HL-60 (cell line): ENCODE results near the gene EPB41L2.

Source experiments
- DNase-seq, 2 experiments: peaks; one replicate each; pipeline ENCODE4 v3.0.0-alpha.2; 2010 to 2020; ENCODE audit warnings: low read depth in 1 of 2, low spot score in 1 of 2
- H3K27ac ChIP-seq: fragments of 250-450 bp; sonication (Bioruptor Pico); replicated peaks from 2 replicates; pipeline ENCODE4 v1.5.1; 2020; ENCODE audit warnings: mild to moderate bottlenecking, moderate library complexity
- H3K27me3 ChIP-seq: fragments of 250-450 bp; sonication (Bioruptor Pico); 2 replicates; pipeline ENCODE4 v1.5.1; 2021; ENCODE audit warnings: mild to moderate bottlenecking, moderate library complexity; ENCODE audit not compliant: insufficient read depth, poor library complexity, severe bottlenecking
- H3K4me3 ChIP-seq: replicated peaks from 2 replicates; pipeline ENCODE4 v1.5.1; 2011; ENCODE audit warnings: mild to moderate bottlenecking, control low read depth, low read length; ENCODE audit not compliant: insufficient read depth
- CTCF ChIP-seq: IDR thresholded peaks from one replicate; pipeline ENCODE4 v1.5.1; 2011; ENCODE audit warnings: low read length, control low read depth, inconsistent platforms; ENCODE audit not compliant: insufficient read depth
- GABPA ChIP-seq: IDR thresholded peaks from 2 replicates; pipeline ENCODE4 v1.6.1; 2012; ENCODE audit warnings: low read depth
- POLR2AphosphoS5 ChIP-seq: IDR thresholded peaks from 2 replicates; pipeline ENCODE4 v1.6.1; 2012; ENCODE audit warnings: low read depth
- REST ChIP-seq: IDR thresholded peaks from 2 replicates; pipeline ENCODE4 v1.6.1; 2012; ENCODE audit warnings: low read depth; ENCODE audit not compliant: insufficient replicate concordance
- SPI1 ChIP-seq: IDR thresholded peaks from 2 replicates; pipeline ENCODE4 v1.6.1; 2012; ENCODE audit warnings: low read depth, mild to moderate bottlenecking, borderline replicate concordance

EPB41L2 gene

GRCh38 chr6:130794738-130795137 lies 268.3 kb downstream of the EPB41L2 start:
- H3K27me3 ChIP-seq = no peaks in the 10 kb centered on the region
- no peak overlapping the region for H3K27ac ChIP-seq
- TF ChIP-seq CTCF (no peak), POLR2AphosphoS5 (no peak), REST (no peak), GABPA (no peak), SPI1 (no peak)
- no peak for DNase-seq
- H3K4me3 ChIP-seq = no peak overlapping the region

GRCh38 chr6:130794010-130794697 lies 268.9 kb downstream of the EPB41L2 start:
- TF ChIP-seq GABPA (no peak), REST (no peak), POLR2AphosphoS5 (no peak)
- Histone ChIP-seq H3K27ac (no peak overlapping the region), H3K27me3 (no peaks in the 10 kb centered on the region), H3K4me3 (no peak overlapping the region)
- DNase-seq = no peak
